Measurements from ENCODE around the gene ARL14.

DNA sequence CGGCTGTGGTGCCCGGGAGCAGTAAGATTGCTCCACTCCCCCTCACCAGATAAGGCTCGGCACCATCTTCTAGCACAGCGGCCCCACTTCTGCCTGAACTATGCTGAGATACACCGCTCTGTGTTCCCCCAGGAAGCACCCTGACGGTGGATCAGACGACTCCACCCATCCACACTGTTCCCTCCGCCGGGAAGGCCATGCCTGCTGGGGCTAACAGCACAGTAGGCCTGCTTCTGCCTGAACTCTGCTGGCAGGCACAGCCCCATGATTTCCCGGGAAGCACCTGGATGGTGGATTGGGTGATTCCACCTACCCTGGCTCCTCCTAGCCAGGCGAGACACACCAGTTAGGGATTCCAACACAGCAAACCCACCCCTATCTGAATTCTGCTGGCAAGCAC, 42.8 kb downstream of the ARL14 start:
- TF ChIP-seq, protein P1, sequence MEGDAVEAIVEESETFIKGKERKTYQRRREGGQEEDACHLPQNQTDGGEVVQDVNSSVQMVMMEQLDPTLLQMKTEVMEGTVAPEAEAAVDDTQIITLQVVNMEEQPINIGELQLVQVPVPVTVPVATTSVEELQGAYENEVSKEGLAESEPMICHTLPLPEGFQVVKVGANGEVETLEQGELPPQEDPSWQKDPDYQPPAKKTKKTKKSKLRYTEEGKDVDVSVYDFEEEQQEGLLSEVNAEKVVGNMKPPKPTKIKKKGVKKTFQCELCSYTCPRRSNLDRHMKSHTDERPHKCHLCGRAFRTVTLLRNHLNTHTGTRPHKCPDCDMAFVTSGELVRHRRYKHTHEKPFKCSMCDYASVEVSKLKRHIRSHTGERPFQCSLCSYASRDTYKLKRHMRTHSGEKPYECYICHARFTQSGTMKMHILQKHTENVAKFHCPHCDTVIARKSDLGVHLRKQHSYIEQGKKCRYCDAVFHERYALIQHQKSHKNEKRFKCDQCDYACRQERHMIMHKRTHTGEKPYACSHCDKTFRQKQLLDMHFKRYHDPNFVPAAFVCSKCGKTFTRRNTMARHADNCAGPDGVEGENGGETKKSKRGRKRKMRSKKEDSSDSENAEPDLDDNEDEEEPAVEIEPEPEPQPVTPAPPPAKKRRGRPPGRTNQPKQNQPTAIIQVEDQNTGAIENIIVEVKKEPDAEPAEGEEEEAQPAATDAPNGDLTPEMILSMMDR (IDR thresholded peaks at IDR 0.05; ENCODE audit: insufficient read depth, low read depth, low read length) = no peak
- TF ChIP-seq EZH2 (IDR thresholded peaks at IDR 0.05; ENCODE audit: insufficient read depth, low read length) = no peak

Measured in astrocyte (in vitro differentiated cells and primary cell).